ENCODE data around the gene CLDN34.

DNA sequence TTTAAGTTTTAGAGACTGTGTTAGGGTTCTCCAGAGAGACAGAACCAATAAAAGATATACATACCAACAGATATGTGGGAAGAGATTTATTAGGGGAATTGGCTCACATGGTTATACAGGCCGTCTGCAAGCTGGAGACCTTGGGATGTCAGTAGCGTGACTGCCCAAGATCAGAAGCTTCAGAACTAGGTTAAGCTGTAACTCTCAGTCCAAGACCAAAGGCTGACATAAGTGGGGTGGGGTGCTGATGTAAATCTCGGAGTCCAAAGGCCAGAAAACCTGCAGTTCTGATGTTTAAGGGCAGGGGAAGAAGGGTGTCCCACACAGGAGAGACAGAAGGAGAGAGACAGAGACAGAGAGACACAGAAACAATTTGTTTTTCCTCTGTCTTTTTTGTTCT is 10.5 kb downstream of the CLDN34 start:
- TF ChIP-seq CTCF (IDR thresholded peaks at IDR 0.05) (no peak), POLR2A (IDR thresholded peaks at IDR 0.05) (no peak)
